GM23248 (cell line): ENCODE results near the gene SRP9. TPM values are rescaled to one million over a fixed set of nuclear protein-coding genes. Genes with fewer than 3 reads are reported as not detected.
"Not testable (repeated sequence)": the region's sequence is repeated elsewhere in the genome, so short reads cannot be mapped to it uniquely, and the experiment has no call there.

Experiments
- DNase-seq: peaks from one replicate; pipeline ENCODE4 v3.0.0-alpha.2; 2015
- H2AFZ ChIP-seq: fragments of 200-600 bp; sonication (generic); 2 replicates; pipeline ENCODE4 v1.6.1; 2016; ENCODE audit warnings: antibody characterized with exemption
- H3F3A ChIP-seq: fragments of 200-600 bp; sonication (generic); 2 replicates; pipeline ENCODE4 v1.6.1; 2016; ENCODE audit warnings: mild to moderate bottlenecking, antibody characterized with exemption, mixed run types; ENCODE audit not compliant: insufficient read depth
- H3K27ac ChIP-seq: fragments of 200-600 bp; sonication (generic); 2 replicates; pipeline ENCODE4 v1.5.1; 2016; ENCODE audit warnings: mild to moderate bottlenecking
- H3K27me3 ChIP-seq: fragments of 200-600 bp; sonication (generic); replicated peaks from 2 replicates; pipeline ENCODE4 v1.6.1; 2016; ENCODE audit warnings: mild to moderate bottlenecking; ENCODE audit not compliant: insufficient read depth
- H3K36me3 ChIP-seq: fragments of 200-600 bp; sonication (generic); 2 replicates; pipeline ENCODE4 v1.6.1; 2016; ENCODE audit warnings: low read depth, mild to moderate bottlenecking
- H3K4me1 ChIP-seq: fragments of 200-600 bp; sonication (generic); 2 replicates; pipeline ENCODE4 v1.6.1; 2016; ENCODE audit warnings: mild to moderate bottlenecking; ENCODE audit not compliant: insufficient read depth
- H3K4me2 ChIP-seq: fragments of 200-600 bp; sonication (generic); one replicate; pipeline ENCODE4 v1.6.1; 2016; ENCODE audit warnings: mild to moderate bottlenecking; ENCODE audit not compliant: unreplicated experiment
- H3K4me3 ChIP-seq: fragments of 200-600 bp; sonication (generic); 2 replicates; pipeline ENCODE4 v1.5.1; 2016; ENCODE audit warnings: mild to moderate bottlenecking
- H3K79me2 ChIP-seq: fragments of 200-600 bp; sonication (generic); 2 replicates; pipeline ENCODE4 v1.6.1; 2016; ENCODE audit warnings: mild to moderate bottlenecking; ENCODE audit not compliant: insufficient read depth
- H3K9ac ChIP-seq: fragments of 200-600 bp; sonication (generic); 2 replicates; pipeline ENCODE4 v1.6.1; 2016; ENCODE audit warnings: mild to moderate bottlenecking
- H3K9me2 ChIP-seq: fragments of 200-600 bp; sonication (generic); 2 replicates; pipeline ENCODE4 v1.6.1; 2016; ENCODE audit warnings: mixed run types, mild to moderate bottlenecking, moderate library complexity; ENCODE audit not compliant: insufficient read depth
- H3K9me3 ChIP-seq: fragments of 200-600 bp; sonication (generic); one replicate; pipeline ENCODE4 v1.6.1; 2017; ENCODE audit warnings: low read depth
- H4K20me1 ChIP-seq: fragments of 200-600 bp; sonication (generic); 2 replicates; pipeline ENCODE4 v1.6.0; 2016; ENCODE audit not compliant: insufficient read depth
- EZH2 ChIP-seq: fragments of 200-600 bp; sonication (generic); IDR thresholded peaks from 2 replicates; pipeline ENCODE4 v1.6.1; 2018; ENCODE audit warnings: antibody characterized with exemption, mild to moderate bottlenecking; ENCODE audit not compliant: insufficient read depth, poor library complexity, severe bottlenecking
- EZH2phosphoT487 ChIP-seq: fragments of 200-600 bp; sonication (generic); IDR thresholded peaks from 2 replicates; pipeline ENCODE4 v1.6.1; 2018; ENCODE audit warnings: antibody characterized with exemption, moderate library complexity, mild to moderate bottlenecking, low read depth; ENCODE audit not compliant: insufficient read depth
- WGBS, 2 experiments: methylation state at CpG; one replicate each; pipeline ENCODE4 v1.1.6; 2015 to 2017; ENCODE audit warnings: low lambda C conversion rate in 2 of 2, low coverage in 1 of 2; ENCODE audit errors: missing lambda C conversion rate in 2 of 2; 5-methylcytosine and 5-hydroxymethylcytosine counted together
- in situ Hi-C: fragments of 300-500 bp; cut with MboI; formaldehyde crosslinking; loops from 2 replicates; pipeline ENCODE4 v1.15.0; 2020
- polyA plus RNA-seq: library from polyadenylated mRNA; unstranded; fragments of >200 nt; fragmentation: Nextera tagmentation; extraction: Ambion mirVana; gene quantifications from 2 replicates; pipeline ENCODE4 v1.2.1, GENCODE V29; 2016
- total RNA-seq: library from RNA; depleted of rRNA; stranded (reverse); fragments of >200 nt; shearing (Covaris generic); gene quantifications from 2 replicates; pipeline ENCODE4 v1.2.3, GENCODE V29; 2014

The SRP9 gene
- total and polyA plus RNA-seq, 2 experiments from 2014 or later, result 321 to 415 TPM

DNA sequence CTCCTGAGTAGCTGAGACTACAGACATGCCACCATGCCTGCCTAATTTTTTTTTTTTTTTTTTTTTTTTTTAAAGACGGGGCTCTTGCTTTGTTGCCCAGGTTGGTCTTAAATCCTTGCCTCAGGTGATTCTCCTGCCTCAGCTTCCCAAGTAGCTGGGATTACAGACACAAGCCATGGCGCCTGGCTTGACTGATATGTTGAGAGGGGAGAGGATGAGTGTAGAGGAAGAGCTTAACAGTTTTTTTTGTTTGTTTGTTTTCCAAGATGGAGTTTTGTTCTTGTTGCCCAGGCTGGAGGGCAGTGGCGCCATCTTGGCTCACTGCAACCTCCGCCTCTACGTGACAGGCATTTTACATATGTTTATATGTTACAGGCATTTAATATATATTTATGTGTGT is 2.5 kb downstream of the SRP9 start:
- no peak overlapping the region for H3K27ac ChIP-seq
- peaks cover 10% of the 10 kb centered on the region for H3F3A ChIP-seq
- no peaks in the 10 kb centered on the region for H3K27me3 ChIP-seq
- 93 to 95% methylated on average over 5 of the region's 5 CpGs for WGBS, 2 experiments
- in situ Hi-C loops, result no loop called here
- no peaks in the 10 kb centered on the region for H3K9me2 ChIP-seq
- no peak overlapping the region for H2AFZ ChIP-seq
- H3K79me2 ChIP-seq, result peaks cover 76% of the 10 kb centered on the region
- peaks cover 24% of the 10 kb centered on the region for H3K4me1 ChIP-seq
- H4K20me1 ChIP-seq, result peaks cover 3% of the 10 kb centered on the region; the same call in 1 of the 2 replicates
- DNase-seq, result no peak
- peaks cover 10% of the 10 kb centered on the region; the same call in 1 of the 2 replicates for H3K36me3 ChIP-seq
- TF ChIP-seq EZH2 (no peak), EZH2phosphoT487 (no peak)
- peak overlapping the region; percentile 99 for H3K4me2 ChIP-seq
- H3K4me3 ChIP-seq, result no peak overlapping the region
- H3K9ac ChIP-seq, result no peak overlapping the region
- no peaks in the 10 kb centered on the region for H3K9me3 ChIP-seq

DNA sequence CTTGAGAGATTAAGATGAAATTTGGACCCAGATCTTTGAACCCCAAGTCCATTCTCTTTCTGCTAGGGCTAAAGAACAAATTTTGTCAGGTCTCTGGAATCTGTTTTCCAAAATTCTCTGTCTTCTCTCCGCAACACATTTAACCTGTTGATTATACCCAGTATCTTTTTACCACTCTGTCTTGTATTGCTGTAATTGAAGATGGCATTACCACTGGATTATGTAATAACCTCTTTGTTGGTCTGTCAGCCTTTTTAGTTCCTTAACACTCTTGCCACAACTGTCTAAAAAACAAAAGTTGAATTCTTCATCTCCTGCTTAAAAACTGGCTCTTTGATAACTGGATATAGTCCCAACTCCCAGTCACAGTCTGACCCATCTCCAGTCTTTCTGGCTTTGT is 3.0 kb downstream of the SRP9 start:
- in situ Hi-C loops, result no loop called here
- Histone ChIP-seq H3K27ac (0 out of 2 replicates have a peak overlapping the region, but pooled peaks have one; percentile 11), H2AFZ (no peak overlapping the region), H3K9ac (no peak overlapping the region), H3F3A (peaks cover 10% of the 10 kb centered on the region), H3K36me3 (peaks cover 12% of the 10 kb centered on the region; the same call in 1 of the 2 replicates), H3K4me2 (peak overlapping the region; percentile 99), H3K4me3 (no peak overlapping the region), H3K9me3 (no peaks in the 10 kb centered on the region), H3K9me2 (no peaks in the 10 kb centered on the region), H4K20me1 (peaks cover 3% of the 10 kb centered on the region; the same call in 1 of the 2 replicates), H3K79me2 (peaks cover 81% of the 10 kb centered on the region), H3K4me1 (peaks cover 24% of the 10 kb centered on the region), H3K27me3 (no peaks in the 10 kb centered on the region)
- TF ChIP-seq EZH2 (no peak), EZH2phosphoT487 (no peak)
- no peak for DNase-seq
- WGBS, 2 experiments, result 92 to 100% methylated on average over 1 of the region's 1 CpG

DNA sequence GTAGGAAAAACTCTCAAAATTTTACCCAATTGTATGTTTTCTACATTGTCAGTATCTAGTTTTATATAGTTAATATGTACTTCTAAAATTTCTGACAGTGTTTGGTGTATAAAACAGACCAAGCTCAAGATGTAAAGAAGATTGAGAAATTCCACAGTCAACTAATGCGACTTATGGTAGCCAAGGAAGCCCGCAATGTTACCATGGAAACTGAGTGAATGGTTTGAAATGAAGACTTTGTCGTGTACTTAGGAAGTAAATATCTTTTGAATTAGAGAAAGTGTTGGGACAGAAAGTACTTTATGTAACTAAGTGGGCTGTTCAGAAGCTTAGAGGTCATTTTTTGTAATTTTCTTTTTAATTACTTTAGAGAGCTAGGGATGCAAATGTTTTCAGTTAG is 11.5 kb downstream of the SRP9 start:
- H4K20me1 ChIP-seq, H3K9me2 ChIP-seq, H3K27ac ChIP-seq, DNase-seq, in situ Hi-C loops, H2AFZ ChIP-seq, H3F3A ChIP-seq, H3K4me1 ChIP-seq, H3K9ac ChIP-seq, H3K27me3 ChIP-seq, H3K9me3 ChIP-seq, H3K4me2 ChIP-seq, H3K4me3 ChIP-seq: not testable (repeated sequence)
- peaks cover 54% of the 10 kb centered on the region for H3K36me3 ChIP-seq
- peaks cover 70% of the 10 kb centered on the region for H3K79me2 ChIP-seq
- WGBS, 2 experiments, result 75 to 78% methylated on average over 3 of the region's 3 CpGs

DNA sequence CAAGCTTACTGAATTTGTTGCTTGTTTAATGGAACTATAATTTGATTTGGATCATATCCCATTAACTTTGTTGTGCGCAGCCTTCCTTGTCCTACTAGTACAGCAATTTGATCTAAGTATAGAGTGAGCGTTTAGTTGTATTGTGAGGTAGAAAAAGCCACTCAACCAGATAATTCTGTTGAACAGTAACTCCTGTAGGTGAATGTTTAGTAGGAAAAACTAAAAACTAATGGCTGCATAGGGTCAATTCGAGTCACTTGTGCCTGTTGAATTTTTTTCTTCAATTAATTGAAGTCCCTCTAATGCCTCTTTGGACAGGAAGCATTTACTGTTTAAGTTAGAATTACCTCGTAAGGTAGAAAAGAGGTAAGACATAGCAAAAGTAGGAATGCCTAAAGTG is 17.3 kb downstream of the SRP9 start:
- Histone ChIP-seq H3K27me3 (no peaks in the 10 kb centered on the region), H3F3A (0 out of 2 replicates have a peak, but pooled peaks cover 5% of the 10 kb centered on the region), H3K9me3 (no peaks in the 10 kb centered on the region), H2AFZ (no peak overlapping the region), H3K9me2 (no peaks in the 10 kb centered on the region), H3K4me1 (no peaks in the 10 kb centered on the region), H3K4me3 (no peak overlapping the region), H3K4me2 (no peak overlapping the region), H3K79me2 (peaks cover 12% of the 10 kb centered on the region), H4K20me1 (no peaks in the 10 kb centered on the region), H3K36me3 (peaks cover 7% of the 10 kb centered on the region; the same call in 1 of the 2 replicates), H3K27ac (no peak overlapping the region), H3K9ac (no peak overlapping the region)
- in situ Hi-C loops, result no loop called here
- WGBS, 2 experiments, result 95 to 96% methylated on average over 4 of the region's 4 CpGs
- no peak for DNase-seq
- TF ChIP-seq EZH2phosphoT487, result no peak
- TF ChIP-seq EZH2, result no peak

DNA sequence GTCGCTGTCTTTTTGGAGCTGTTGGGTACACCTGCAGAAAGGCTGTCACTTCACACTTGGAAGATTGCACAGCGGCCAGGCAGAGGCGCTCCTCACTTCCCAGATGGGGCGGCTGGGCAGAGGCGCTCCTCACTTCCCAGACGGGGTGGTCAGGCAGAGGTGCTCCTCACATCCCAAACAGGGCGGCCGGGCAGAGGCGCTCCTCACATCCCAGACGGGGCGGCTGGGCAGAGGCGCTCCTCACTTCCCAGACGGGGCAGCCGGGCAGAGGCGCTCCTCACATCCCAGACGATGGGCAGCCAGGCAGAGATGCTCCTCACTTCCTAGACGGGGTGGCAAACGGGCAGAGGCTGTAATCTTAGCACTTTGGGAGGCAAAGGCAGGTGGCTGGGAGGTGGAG is 18.5 kb downstream of the SRP9 start:
- H3K9ac ChIP-seq, H3K36me3 ChIP-seq, H3K4me3 ChIP-seq, H2AFZ ChIP-seq, H3K4me2 ChIP-seq, H3K27ac ChIP-seq, DNase-seq, H3K9me2 ChIP-seq, H3K79me2 ChIP-seq, H3K4me1 ChIP-seq, H4K20me1 ChIP-seq, H3F3A ChIP-seq, H3K9me3 ChIP-seq, in situ Hi-C loops, H3K27me3 ChIP-seq: not testable (repeated sequence)
- WGBS, 2 experiments, result 89 to 95% methylated on average over 9 to 18 of the region's 18 CpGs

DNA sequence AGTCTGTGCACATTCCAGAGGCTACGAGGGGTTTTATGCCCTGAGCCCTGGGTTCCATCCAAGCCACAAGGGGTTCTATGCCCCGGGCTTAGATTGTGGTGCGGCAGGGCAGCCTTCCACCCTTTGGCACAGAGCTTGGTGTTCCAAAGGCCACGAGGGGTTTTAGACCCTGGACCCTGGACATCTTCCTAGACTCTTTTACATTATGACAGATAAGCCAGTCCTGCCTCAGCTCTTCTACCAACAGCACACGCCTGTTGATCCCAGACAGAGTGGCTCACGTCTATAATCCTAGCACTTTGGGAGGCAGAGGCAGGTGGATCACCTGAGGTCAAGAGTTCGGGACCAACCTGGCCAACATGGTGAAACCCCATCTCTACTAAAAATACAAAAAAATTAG is 23.5 kb downstream of the SRP9 start:
- in situ Hi-C loops, H3K9me3 ChIP-seq, H3F3A ChIP-seq, DNase-seq, H3K4me1 ChIP-seq, H3K79me2 ChIP-seq, H4K20me1 ChIP-seq, H3K36me3 ChIP-seq, H3K9me2 ChIP-seq, H3K27ac ChIP-seq, H3K4me3 ChIP-seq, H3K27me3 ChIP-seq, H3K4me2 ChIP-seq, H3K9ac ChIP-seq, H2AFZ ChIP-seq: not testable (repeated sequence)
- whole genome bisulfite sequencing, 2 experiments, result 93% methylated on average over 7 of the region's 7 CpGs
